Esophagus squamous epithelium (tissue), 5 donors: ENCODE data around the gene MYPOP. TPM values are rescaled to one million over a fixed set of nuclear protein-coding genes. Genes with fewer than 3 reads are reported as not detected.
A peak's percentile ranks its signal among the peaks of the same experiment; 100 is the strongest.

Experiments used
- DNase-seq: peaks from one replicate; lab custom pipeline; 2025; lab: John Stamatoyannopoulos, UW
- H3K27ac ChIP-seq, 4 donors: fragments of 200-600 bp; sonication (generic); one replicate each; pipeline ENCODE4 v1.5.1; 2016 to 2019; ENCODE audit warnings: mild to moderate bottlenecking in 1 of 4
- H3K27me3 ChIP-seq, 4 donors: fragments of 200-600 bp; sonication (generic); 1 replicate in 3 of 4; 2 replicates in 1 of 4; pipeline versions ENCODE4 v1.5.1 to v1.6.0; 2017 to 2021; ENCODE audit warnings: antibody characterized with exemption in 1 of 4
- H3K36me3 ChIP-seq, 3 donors: fragments of 200-600 bp; sonication (generic); one replicate each; pipeline ENCODE4 v1.5.1; 2016 to 2019
- H3K4me1 ChIP-seq, 3 donors: fragments of 200-600 bp; sonication (generic); one replicate each; pipeline ENCODE4 v1.5.1; 2017 to 2019
- H3K4me3 ChIP-seq, 4 donors: fragments of 200-600 bp; sonication (generic); 1 replicate in 3 of 4; 2 replicates in 1 of 4; pipeline ENCODE4 v1.5.1; 2016 to 2019; ENCODE audit warnings: mild to moderate bottlenecking in 2 of 4, moderate library complexity in 1 of 4
- H3K9me3 ChIP-seq, 3 donors: fragments of 200-600 bp; sonication (generic); one replicate each; pipeline ENCODE4 v1.5.1; 2016 to 2019
- CTCF ChIP-seq, 6 experiments: fragments of 450-650 bp in 4 of 6; fragments of 200-600 bp in 2 of 6; sonication (generic) in 2 of 6; IDR thresholded peaks; one replicate each; pipeline ENCODE4 v1.5.1; 2016 to 2019; ENCODE audit warnings: antibody characterized with exemption in 6 of 6, mild to moderate bottlenecking in 4 of 6, moderate library complexity in 4 of 6
- POLR2A ChIP-seq, 4 donors: fragments of 450-650 bp; IDR thresholded peaks; one replicate each; pipeline ENCODE4 v1.6.1; 2017; ENCODE audit warnings: antibody characterized with exemption in 4 of 4, mild to moderate bottlenecking in 4 of 4, moderate library complexity in 3 of 4
- WGBS, 2 donors: methylation state at CpG; one replicate each; pipeline ENCODE4 v1.1.5; 2018; 5-methylcytosine and 5-hydroxymethylcytosine counted together
- intact Hi-C: fragments of 100-400 bp; cut with DNase I; formaldehyde crosslinking; loops from one replicate; pipeline ENCODE4 v1.15.0; 2022
- total RNA-seq, 4 donors: library from RNA; depleted of rRNA; stranded (reverse); fragments of >200 nt; gene quantifications; one replicate each; pipeline ENCODE4 v1.1.0, GENCODE V29; 2016
- donor health status: DM: yes; HTN: yes; CAD: no.

The MYPOP gene
- total RNA-seq, 4 donors from 2014 or later, result 2.3 to 5.7 (median 4.2) TPM

GRCh38 chr19:45929247-45929646 is 26.8 kb upstream of the MYPOP start:
- DNase-seq, result no peak
- TF ChIP-seq POLR2A (IDR thresholded peaks at IDR 0.05) (no peak), CTCF (IDR thresholded peaks at IDR 0.05) (no peak)
- intact Hi-C loops, result no loop called here
- H3K4me1 ChIP-seq, result peaks cover 0 to 11% (median 0%) of the 10 kb centered on the region in 3 donors
- peaks cover 0 to 36% (median 0%) of the 10 kb centered on the region in 4 donors for H3K27me3 ChIP-seq
- H3K27ac ChIP-seq, result no peak overlapping the region
- H3K4me3 ChIP-seq, result no peak overlapping the region
- WGBS, 2 donors, result 78 to 89% methylated on average over 2 of the region's 2 CpGs
- no peaks in the 10 kb centered on the region for H3K36me3 ChIP-seq
- H3K9me3 ChIP-seq, result no peaks in the 10 kb centered on the region

- H3K4me3 ChIP-seq, result peak overlapping the region in 1 of 4 donors; percentile 6
- peaks cover 0 to 11% (median 0%) of the 10 kb centered on the region in 3 donors for H3K4me1 ChIP-seq
- H3K27me3 ChIP-seq, result peaks cover 0 to 22% (median 0%) of the 10 kb centered on the region in 4 donors
- peak; percentile 21 for DNase-seq
- TF ChIP-seq POLR2A (IDR thresholded peaks at IDR 0.05) (no peak), CTCF (IDR thresholded peaks at IDR 0.05) (peak in 1 of 6 experiments; percentile 12)
- H3K27ac ChIP-seq, result no peak overlapping the region
- 8 to 9% methylated on average over 27 to 32 of the region's 33 CpGs for WGBS, 2 donors
- H3K36me3 ChIP-seq, result no peaks in the 10 kb centered on the region
- no peaks in the 10 kb centered on the region for H3K9me3 ChIP-seq
- intact Hi-C loops, result no loop called here
These were observed 25.3 kb upstream of the MYPOP start for GRCh38 chr19:45927565-45928261.

GRCh38 chr19:45924891-45925447 is 22.6 kb upstream of the MYPOP start:
- intact Hi-C loops, result no loop called here
- Histone ChIP-seq H3K4me3 (no peak overlapping the region), H3K36me3 (no peaks in the 10 kb centered on the region), H3K4me1 (peaks cover 0 to 11% (median 0%) of the 10 kb centered on the region in 3 donors), H3K27ac (no peak overlapping the region), H3K27me3 (peaks cover 0 to 7% (median 0%) of the 10 kb centered on the region in 4 donors), H3K9me3 (no peaks in the 10 kb centered on the region)
- 55 to 67% methylated on average over 6 of the region's 6 CpGs for WGBS, 2 donors
- DNase-seq, result no peak
- TF ChIP-seq CTCF (IDR thresholded peaks at IDR 0.05), result no peak
- TF ChIP-seq POLR2A (IDR thresholded peaks at IDR 0.05), result no peak

DNA sequence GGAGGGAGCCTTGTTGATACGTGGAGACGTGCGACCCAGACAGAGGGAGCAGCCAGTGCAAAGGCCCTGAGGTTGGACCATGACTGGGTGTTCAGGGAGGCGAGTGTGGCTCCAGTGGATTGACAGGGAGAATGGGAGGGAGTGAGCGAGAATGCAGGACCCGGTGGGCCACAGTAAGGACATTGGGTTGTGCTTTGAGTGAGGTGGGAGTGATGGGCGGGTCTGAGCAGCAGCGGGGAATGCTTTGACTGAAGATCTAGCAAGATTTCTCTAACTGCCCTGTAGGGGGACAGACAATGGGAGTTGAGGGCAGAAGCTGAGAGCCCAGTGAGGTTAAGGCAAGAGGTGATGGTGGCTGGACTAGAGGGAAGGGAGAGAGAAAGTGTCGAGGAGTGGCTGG is 19.9 kb upstream of the MYPOP start:
- 60 to 74% methylated on average over 9 of the region's 9 CpGs for WGBS, 2 donors
- Histone ChIP-seq H3K27ac (no peak overlapping the region), H3K4me3 (no peak overlapping the region), H3K27me3 (peaks cover 0 to 28% (median 0%) of the 10 kb centered on the region in 4 donors), H3K4me1 (peaks cover 0 to under 1% (median 0%) of the 10 kb centered on the region in 3 donors), H3K9me3 (no peaks in the 10 kb centered on the region), H3K36me3 (no peaks in the 10 kb centered on the region)
- intact Hi-C loops, result no loop called here
- no peak for DNase-seq
- TF ChIP-seq POLR2A (IDR thresholded peaks at IDR 0.05), result no peak
- TF ChIP-seq CTCF (IDR thresholded peaks at IDR 0.05), result no peak

GRCh38 chr19:45920458-45920857 is 18.0 kb upstream of the MYPOP start:
- DNase-seq, result no peak
- Histone ChIP-seq H3K4me1 (no peaks in the 10 kb centered on the region), H3K4me3 (no peak overlapping the region), H3K27ac (no peak overlapping the region), H3K27me3 (peaks cover 0 to 37% (median 0%) of the 10 kb centered on the region in 4 donors), H3K9me3 (no peaks in the 10 kb centered on the region), H3K36me3 (no peaks in the 10 kb centered on the region)
- WGBS, 2 donors, result 69 to 72% methylated on average over 8 of the region's 8 CpGs
- TF ChIP-seq CTCF (IDR thresholded peaks at IDR 0.05) (no peak), POLR2A (IDR thresholded peaks at IDR 0.05) (no peak)
- intact Hi-C loops, result no loop called here
